AG09309 (cell line): ENCODE measurements around the gene TSSK6.

Source experiments
- DNase-seq: peaks from one replicate; pipeline ENCODE4 v3.0.0-alpha.2; 2010; ENCODE audit warnings: low read depth
- H3K4me3 ChIP-seq: 2 replicates; pipeline ENCODE4 v1.5.1; 2011; ENCODE audit warnings: mild to moderate bottlenecking, low read depth, low read length, moderate library complexity; ENCODE audit not compliant: control insufficient read depth
- TF ChIP-seq, protein P1 (sequence below): IDR thresholded peaks from 2 replicates; pipeline ENCODE4 v1.5.1; 2011; ENCODE audit warnings: mild to moderate bottlenecking, low read depth, low read length, inconsistent platforms; ENCODE audit not compliant: insufficient read depth, control insufficient read depth; ENCODE audit errors: missing control alignments

TSSK6 gene

DNA sequence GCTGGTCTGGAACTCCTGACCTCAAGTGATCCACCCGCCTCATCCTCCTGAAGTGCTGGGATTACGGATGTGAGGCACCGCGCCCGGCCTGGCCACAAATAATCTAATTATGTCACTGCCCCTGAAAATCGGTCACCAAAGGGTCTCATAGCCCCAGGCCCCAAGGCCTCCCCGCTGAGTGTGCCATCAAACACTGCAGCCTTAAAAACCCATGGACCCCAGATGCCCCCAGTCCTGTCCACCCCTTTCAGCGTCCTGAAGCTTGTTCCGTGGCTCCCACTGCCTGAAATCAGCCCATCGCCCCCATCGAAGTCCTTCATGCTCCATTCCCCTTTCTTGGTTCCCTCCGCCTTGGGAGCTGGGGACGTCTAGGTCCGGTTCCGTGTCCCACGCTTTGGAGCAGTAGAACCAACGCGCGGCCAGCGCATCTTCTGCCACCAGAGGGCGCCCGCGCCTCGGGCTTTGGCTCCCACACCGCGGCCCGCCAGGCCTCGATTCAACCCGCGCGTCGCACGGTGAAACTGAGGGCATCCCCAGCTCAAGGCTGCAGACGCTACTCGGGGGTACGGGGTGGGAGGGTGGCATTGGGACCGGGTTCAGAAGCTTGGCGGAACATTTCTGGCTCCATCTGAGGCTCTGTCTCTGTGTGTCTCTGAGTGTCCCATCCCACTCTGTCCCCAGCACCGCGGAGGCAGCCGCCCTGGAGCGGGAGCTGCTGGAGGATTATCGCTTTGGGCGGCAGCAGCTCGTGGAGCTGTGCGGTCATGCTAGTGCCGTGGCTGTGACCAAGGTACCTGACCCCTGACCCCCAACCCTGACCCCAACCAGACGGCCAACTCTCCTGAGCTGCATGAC lies 16.8 kb upstream of the TSSK6 start:
- no peak for DNase-seq
- no peak overlapping the region for H3K4me3 ChIP-seq
- TF ChIP-seq, protein P1, sequence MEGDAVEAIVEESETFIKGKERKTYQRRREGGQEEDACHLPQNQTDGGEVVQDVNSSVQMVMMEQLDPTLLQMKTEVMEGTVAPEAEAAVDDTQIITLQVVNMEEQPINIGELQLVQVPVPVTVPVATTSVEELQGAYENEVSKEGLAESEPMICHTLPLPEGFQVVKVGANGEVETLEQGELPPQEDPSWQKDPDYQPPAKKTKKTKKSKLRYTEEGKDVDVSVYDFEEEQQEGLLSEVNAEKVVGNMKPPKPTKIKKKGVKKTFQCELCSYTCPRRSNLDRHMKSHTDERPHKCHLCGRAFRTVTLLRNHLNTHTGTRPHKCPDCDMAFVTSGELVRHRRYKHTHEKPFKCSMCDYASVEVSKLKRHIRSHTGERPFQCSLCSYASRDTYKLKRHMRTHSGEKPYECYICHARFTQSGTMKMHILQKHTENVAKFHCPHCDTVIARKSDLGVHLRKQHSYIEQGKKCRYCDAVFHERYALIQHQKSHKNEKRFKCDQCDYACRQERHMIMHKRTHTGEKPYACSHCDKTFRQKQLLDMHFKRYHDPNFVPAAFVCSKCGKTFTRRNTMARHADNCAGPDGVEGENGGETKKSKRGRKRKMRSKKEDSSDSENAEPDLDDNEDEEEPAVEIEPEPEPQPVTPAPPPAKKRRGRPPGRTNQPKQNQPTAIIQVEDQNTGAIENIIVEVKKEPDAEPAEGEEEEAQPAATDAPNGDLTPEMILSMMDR, result peak; percentile 99

DNA sequence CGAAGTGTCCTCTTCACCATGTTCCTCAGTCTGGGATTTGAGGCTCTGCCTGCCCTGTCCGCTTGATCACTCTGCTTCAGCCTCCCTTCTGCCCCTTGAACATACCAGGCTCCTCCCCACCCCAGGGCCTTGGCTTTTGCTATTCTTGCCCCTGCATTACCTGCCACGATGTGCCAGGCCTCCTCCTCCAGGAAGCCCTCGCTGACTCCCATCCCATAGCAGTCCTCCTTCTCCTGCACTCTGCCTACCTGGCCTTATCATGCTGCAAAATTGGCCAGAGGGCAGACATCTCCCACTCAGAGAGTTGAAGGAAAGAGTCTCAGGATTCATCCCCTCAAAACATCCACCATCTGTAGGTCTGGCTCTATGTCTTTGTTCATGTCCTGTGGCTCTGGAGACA lies 15.5 kb upstream of the TSSK6 start:
- H3K4me3 ChIP-seq, result no peak overlapping the region
- TF ChIP-seq, protein P1, result no peak
- no peak for DNase-seq

DNA sequence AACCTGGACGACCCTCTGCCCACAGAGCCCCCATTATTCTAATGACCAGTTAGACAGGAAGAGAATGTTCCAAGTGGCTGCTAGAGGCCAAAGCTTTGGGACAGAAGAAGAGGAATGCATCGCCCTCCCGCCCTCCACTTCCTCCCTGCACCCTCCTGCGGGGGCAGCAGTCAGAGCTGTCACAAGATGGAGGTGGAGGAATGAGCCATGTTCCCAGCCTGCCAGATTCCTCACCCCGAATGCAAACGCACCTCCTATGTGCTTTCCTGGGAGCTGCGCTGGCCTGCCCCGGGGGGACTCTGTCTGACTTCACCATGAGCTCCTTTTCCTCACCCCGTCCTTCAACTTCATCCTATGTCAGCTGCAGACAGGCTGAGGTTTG lies 15.1 kb upstream of the TSSK6 start:
- H3K4me3 ChIP-seq, result no peak overlapping the region
- DNase-seq, result no peak
- TF ChIP-seq, protein P1, result no peak

DNA sequence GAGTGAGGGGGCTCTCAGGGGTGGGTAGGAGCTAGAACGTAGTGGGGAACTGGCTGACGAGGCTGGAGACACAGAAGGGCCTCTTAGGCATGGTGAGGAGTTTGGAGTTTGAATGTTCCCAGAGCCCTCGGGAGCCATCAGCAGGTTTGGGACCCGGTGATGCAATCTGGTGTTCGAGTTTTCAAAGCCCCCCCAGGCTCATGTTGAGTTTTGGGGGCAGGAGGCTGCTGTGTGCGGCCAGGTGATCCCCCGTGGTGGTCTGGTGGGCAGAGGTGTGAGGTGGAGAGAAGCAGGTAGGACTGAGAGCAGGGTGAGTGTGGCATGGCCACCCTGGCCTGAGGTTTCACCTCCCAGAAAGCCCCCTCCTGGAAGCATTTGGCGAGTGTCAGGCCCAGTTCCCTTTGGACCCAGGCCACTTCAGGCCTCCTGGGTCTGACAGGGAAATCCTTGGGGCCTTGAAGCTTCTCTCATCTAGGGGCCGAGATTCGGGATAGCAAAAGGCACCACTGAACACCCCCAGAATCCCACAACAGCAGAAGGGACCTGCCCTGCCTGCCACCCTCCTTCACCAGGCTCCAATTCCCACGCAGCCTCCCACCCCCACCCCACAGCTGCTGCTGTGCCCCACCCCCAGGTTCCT lies 14.6 kb upstream of the TSSK6 start:
- TF ChIP-seq, protein P1, result no peak

DNA sequence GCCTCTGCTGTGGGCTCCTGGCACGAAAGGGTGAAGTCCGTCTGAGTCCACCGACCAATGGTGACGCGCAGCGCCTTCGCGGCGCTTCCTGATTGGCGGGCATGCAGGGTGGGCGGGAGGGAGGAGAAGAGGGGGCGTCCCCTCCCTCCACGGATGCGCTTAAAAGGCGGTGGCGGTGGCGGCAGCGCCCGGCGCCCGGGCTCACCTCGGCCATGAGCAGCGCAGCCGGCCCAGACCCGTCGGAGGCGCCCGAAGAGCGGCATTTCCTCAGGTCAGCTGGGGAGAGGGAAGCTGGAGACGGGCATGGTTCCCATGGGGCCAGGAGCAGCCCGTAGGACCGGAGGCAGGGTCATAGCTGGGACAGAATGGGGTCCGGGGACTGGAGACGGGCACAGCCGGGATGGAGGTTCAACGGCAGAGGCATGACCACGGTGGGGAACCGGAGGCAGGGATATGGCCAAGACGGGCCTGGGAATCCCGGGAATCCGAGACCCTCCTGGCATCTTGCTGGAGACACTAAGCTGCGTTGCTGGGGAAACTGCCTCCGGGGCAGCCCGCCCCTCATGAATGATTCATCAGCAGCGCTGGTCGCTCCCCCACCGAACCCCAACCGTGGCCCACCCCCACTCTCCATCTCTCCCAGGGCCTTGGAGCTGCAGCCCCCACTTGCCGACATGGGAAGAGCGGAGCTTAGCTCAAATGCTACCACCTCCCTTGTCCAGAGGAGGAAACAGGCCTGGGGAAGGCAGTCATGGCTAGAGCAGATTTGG lies 13.6 kb upstream of the TSSK6 start, which contains the start of gene YJEFN3:
TSS of gene YJEFN3 (plus strand) at position 191 of the 770 bp plus-strand sequence. CDS start at position 213, 22 bp downstream.
- TF ChIP-seq, protein P1, result no peak
- no peak for DNase-seq
- no peak within 1 kb of the TSS for H3K4me3 ChIP-seq

More for the DNA sequence above, 14.6 kb upstream of the TSSK6 start:
- no peak for DNase-seq
- no peak overlapping the region for H3K4me3 ChIP-seq
